Aorta (tissue), 5 donors: ENCODE data around the gene GRPR. TPM values are rescaled to one million over a fixed set of nuclear protein-coding genes. Genes with fewer than 3 reads are reported as not detected.

ENCODE experiments used
- ATAC-seq: fragments of 200-7000 bp; cut with Tn5 transposase; one replicate; pipeline ENCODE4 v1.9.1; 2022; ENCODE audit warnings: moderate library complexity; ENCODE audit not compliant: low FRiP score
- DNase-seq, 2 donors: peaks; one replicate each; pipeline ENCODE4 v3.0.0-alpha.2; 2020
- H3K27ac ChIP-seq, 2 donors: one replicate each; pipeline ENCODE4 v1.5.1; 2013; ENCODE audit warnings: low read length in 2 of 2, mild to moderate bottlenecking in 2 of 2, moderate library complexity in 2 of 2, control low read depth in 1 of 2, inconsistent platforms in 1 of 2, low read depth in 1 of 2
- H3K27me3 ChIP-seq, 2 donors: one replicate each; pipeline ENCODE4 v1.6.1; 2013; ENCODE audit warnings: control low read depth in 1 of 2, low read length in 1 of 2, mild to moderate bottlenecking in 1 of 2, moderate library complexity in 1 of 2; ENCODE audit not compliant: insufficient read depth in 2 of 2, control insufficient read depth in 1 of 2
- H3K36me3 ChIP-seq, 2 donors: one replicate each; pipeline ENCODE4 v1.6.1; 2013; ENCODE audit warnings: control low read depth in 1 of 2, low read length in 1 of 2, mild to moderate bottlenecking in 1 of 2; ENCODE audit not compliant: insufficient read depth in 2 of 2, control insufficient read depth in 1 of 2
- H3K4me1 ChIP-seq, 2 donors: one replicate each; pipeline ENCODE4 v1.6.1; 2013; ENCODE audit warnings: low read length in 2 of 2, control low read depth in 1 of 2, mild to moderate bottlenecking in 1 of 2, moderate library complexity in 1 of 2; ENCODE audit not compliant: insufficient read depth in 2 of 2, control insufficient read depth in 1 of 2
- H3K4me3 ChIP-seq, 2 donors: one replicate each; pipeline ENCODE4 v1.5.1; 2013; ENCODE audit warnings: low read length in 2 of 2, control low read depth in 1 of 2, mild to moderate bottlenecking in 1 of 2
- H3K9me3 ChIP-seq: one replicate; pipeline ENCODE4 v1.6.1; 2013; ENCODE audit warnings: mild to moderate bottlenecking, low read length; ENCODE audit not compliant: control insufficient read depth
- WGBS, 2 donors: extraction: QIAGEN DNeasy Blood & Tissue Kit; methylation state at CpG; one replicate each; pipeline ENCODE4 v1.1.7; 2013; 5-methylcytosine and 5-hydroxymethylcytosine counted together
- intact Hi-C, 2 donors: fragments of 100-400 bp; cut with DNase I; formaldehyde crosslinking; loops; one replicate each; pipeline versions ENCODE4 v1.14.2 to v1.15.0; 2022
- polyA plus RNA-seq, 2 donors: library from polyadenylated mRNA; stranded (reverse); fragments of 200-250 nt; gene quantifications; one replicate each; pipeline ENCODE4 v1.2.3, GENCODE V29; 2013
- total RNA-seq, 2 donors: library from RNA; stranded (reverse); fragmentation: NEBNext Ultra II Directional; extraction: Animal tissue kit (Norgen Biotek cat#: 25700); gene quantifications; one replicate each; pipeline ENCODE4 v1.2.1, GENCODE V29; 2021
- donor health status: healthy with polysubstance abuse.
- donor health status: Bipolar disorder and iron deficiency.
- donor health status: DM: no; HTN: no; CAD: no.
- donor health status: DM: no; HTN: no; CAD: no.
- donor health status: DM: yes; HTN: yes; CAD: no.

GRPR gene
- total and polyA plus RNA-seq, 4 donors = 0.36 to 0.45 TPM; not detected in 2

GRCh38 chrX:16125520-16126149, 2.3 kb downstream of the GRPR start:
- WGBS, 2 donors = 63 to 69% methylated on average over 5 of the region's 5 CpGs
- H3K27ac ChIP-seq = no peak overlapping the region
- no peak overlapping the region for H3K4me3 ChIP-seq

GRCh38 chrX:16130707-16131106, 7.3 kb downstream of the GRPR start:
- DNase-seq = no peak
- 60 to 67% methylated on average over 2 of the region's 2 CpGs for WGBS, 2 donors
- Histone ChIP-seq H3K36me3 (no peaks in the 10 kb centered on the region), H3K4me1 (no peaks in the 10 kb centered on the region), H3K27ac (no peak overlapping the region), H3K4me3 (no peak overlapping the region), H3K9me3 (no peaks in the 10 kb centered on the region), H3K27me3 (no peaks in the 10 kb centered on the region)
- no peak for ATAC-seq
- intact Hi-C loops = no loop called here

More at GRCh38 chrX:16125520-16126149, 2.3 kb downstream of the GRPR start:
- Histone ChIP-seq H3K27me3 (no peaks in the 10 kb centered on the region), H3K9me3 (no peaks in the 10 kb centered on the region), H3K4me1 (no peaks in the 10 kb centered on the region), H3K36me3 (no peaks in the 10 kb centered on the region)
- DNase-seq = no peak
- intact Hi-C loops = no loop called here
- no peak for ATAC-seq

GRCh38 chrX:16134936-16135335, 11.6 kb downstream of the GRPR start:
- H3K9me3 ChIP-seq = no peaks in the 10 kb centered on the region
- intact Hi-C loops = no loop called here
- no peak for ATAC-seq
- DNase-seq = no peak
- H3K4me3 ChIP-seq = no peak overlapping the region
- WGBS, 2 donors = 71 to 85% methylated on average over 1 of the region's 1 CpG
- no peaks in the 10 kb centered on the region for H3K36me3 ChIP-seq
- H3K4me1 ChIP-seq = no peaks in the 10 kb centered on the region
- no peak overlapping the region for H3K27ac ChIP-seq
- no peaks in the 10 kb centered on the region for H3K27me3 ChIP-seq

GRCh38 chrX:16136080-16136479, 12.7 kb downstream of the GRPR start:
- WGBS, 2 donors = 69 to 82% methylated on average over 2 of the region's 2 CpGs
- DNase-seq = no peak
- no peak for ATAC-seq
- no peaks in the 10 kb centered on the region for H3K9me3 ChIP-seq
- intact Hi-C loops = no loop called here
- H3K36me3 ChIP-seq = no peaks in the 10 kb centered on the region
- H3K27me3 ChIP-seq = no peaks in the 10 kb centered on the region
- H3K4me1 ChIP-seq = no peaks in the 10 kb centered on the region
- no peak overlapping the region for H3K27ac ChIP-seq
- no peak overlapping the region for H3K4me3 ChIP-seq

GRCh38 chrX:16137416-16138107, 14.2 kb downstream of the GRPR start:
- no peaks in the 10 kb centered on the region for H3K27me3 ChIP-seq
- no peaks in the 10 kb centered on the region for H3K9me3 ChIP-seq
- intact Hi-C loops = no loop called here
- ATAC-seq = no peak
- no peak overlapping the region for H3K4me3 ChIP-seq
- H3K4me1 ChIP-seq = no peaks in the 10 kb centered on the region
- H3K27ac ChIP-seq = no peak overlapping the region
- no peak for DNase-seq
- H3K36me3 ChIP-seq = no peaks in the 10 kb centered on the region

- WGBS, 2 donors = 63 to 82% methylated on average over 1 of the region's 1 CpG
- Histone ChIP-seq H3K4me1 (no peaks in the 10 kb centered on the region), H3K27ac (no peak overlapping the region), H3K9me3 (no peaks in the 10 kb centered on the region), H3K4me3 (no peak overlapping the region), H3K27me3 (no peaks in the 10 kb centered on the region), H3K36me3 (no peaks in the 10 kb centered on the region)
- intact Hi-C loops = no loop called here
- ATAC-seq (no peak), DNase-seq (no peak)
Observed at GRCh38 chrX:16138108-16138427, 14.7 kb downstream of the GRPR start.

GRCh38 chrX:16140448-16140847, 17.1 kb downstream of the GRPR start:
- no peaks in the 10 kb centered on the region for H3K27me3 ChIP-seq
- H3K27ac ChIP-seq = no peak overlapping the region
- WGBS, 2 donors = 61 to 77% methylated on average over 4 of the region's 4 CpGs
- ATAC-seq (no peak), DNase-seq (no peak)
- H3K9me3 ChIP-seq = no peaks in the 10 kb centered on the region
- no peak overlapping the region for H3K4me3 ChIP-seq
- intact Hi-C loops = no loop called here
- no peaks in the 10 kb centered on the region for H3K36me3 ChIP-seq
- no peaks in the 10 kb centered on the region for H3K4me1 ChIP-seq

- DNase-seq = no peak
- no peak for ATAC-seq
Observed at GRCh38 chrX:16140983-16141382, 17.6 kb downstream of the GRPR start.

GRCh38 chrX:16141422-16142245, 18.3 kb downstream of the GRPR start:
- Histone ChIP-seq H3K4me1 (no peaks in the 10 kb centered on the region), H3K36me3 (no peaks in the 10 kb centered on the region), H3K4me3 (no peak overlapping the region), H3K27ac (no peak overlapping the region), H3K27me3 (no peaks in the 10 kb centered on the region), H3K9me3 (no peaks in the 10 kb centered on the region)
- no peak for ATAC-seq
- WGBS, 2 donors = 89 to 95% methylated on average over 4 of the region's 4 CpGs
- no peak for DNase-seq
- intact Hi-C loops = no loop called here

More at GRCh38 chrX:16140983-16141382, 17.6 kb downstream of the GRPR start:
- H3K36me3 ChIP-seq = no peaks in the 10 kb centered on the region
- no peaks in the 10 kb centered on the region for H3K4me1 ChIP-seq
- H3K4me3 ChIP-seq = no peak overlapping the region
- H3K27ac ChIP-seq = no peak overlapping the region
- no peaks in the 10 kb centered on the region for H3K27me3 ChIP-seq
- intact Hi-C loops = no loop called here
- no peaks in the 10 kb centered on the region for H3K9me3 ChIP-seq
